ENCODE data around the gene RPS6KC1.

DNA sequence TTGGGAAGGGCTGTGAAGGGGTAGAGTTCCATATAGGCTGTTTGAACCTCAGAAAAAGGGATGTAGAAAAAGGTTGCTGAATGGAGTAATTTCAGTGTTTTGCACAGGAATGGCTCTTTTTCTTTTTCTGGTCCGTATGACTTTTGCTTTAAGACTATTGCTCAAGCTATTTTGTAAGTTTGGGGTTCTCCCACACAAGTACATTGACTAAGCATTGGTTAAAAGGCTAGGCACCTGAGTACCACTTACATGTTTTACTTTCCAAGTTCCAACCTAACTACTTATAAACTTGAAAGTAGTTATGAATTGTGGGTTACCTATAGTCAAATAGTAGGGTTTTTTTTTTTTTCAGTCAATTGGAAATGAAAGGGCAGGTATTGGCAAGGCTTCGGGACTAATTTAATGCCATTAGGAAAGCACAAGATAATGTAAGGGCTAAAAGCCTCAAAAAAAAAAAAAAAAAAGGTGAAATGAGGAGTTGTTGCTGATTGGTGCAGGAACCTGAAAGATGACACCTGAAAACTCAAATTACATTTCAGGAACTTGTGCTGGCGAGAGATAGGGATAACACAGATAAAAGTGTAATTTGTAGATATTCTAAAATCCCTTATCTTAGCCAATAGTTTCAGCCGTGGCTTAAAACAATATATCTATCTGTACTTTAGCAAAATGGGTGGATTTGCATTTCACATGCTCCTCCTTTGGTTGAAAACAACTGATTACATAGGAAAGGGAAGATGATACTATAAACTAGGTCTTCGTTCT is 209.5 kb downstream of the RPS6KC1 start:
- TF ChIP-seq, protein P1, sequence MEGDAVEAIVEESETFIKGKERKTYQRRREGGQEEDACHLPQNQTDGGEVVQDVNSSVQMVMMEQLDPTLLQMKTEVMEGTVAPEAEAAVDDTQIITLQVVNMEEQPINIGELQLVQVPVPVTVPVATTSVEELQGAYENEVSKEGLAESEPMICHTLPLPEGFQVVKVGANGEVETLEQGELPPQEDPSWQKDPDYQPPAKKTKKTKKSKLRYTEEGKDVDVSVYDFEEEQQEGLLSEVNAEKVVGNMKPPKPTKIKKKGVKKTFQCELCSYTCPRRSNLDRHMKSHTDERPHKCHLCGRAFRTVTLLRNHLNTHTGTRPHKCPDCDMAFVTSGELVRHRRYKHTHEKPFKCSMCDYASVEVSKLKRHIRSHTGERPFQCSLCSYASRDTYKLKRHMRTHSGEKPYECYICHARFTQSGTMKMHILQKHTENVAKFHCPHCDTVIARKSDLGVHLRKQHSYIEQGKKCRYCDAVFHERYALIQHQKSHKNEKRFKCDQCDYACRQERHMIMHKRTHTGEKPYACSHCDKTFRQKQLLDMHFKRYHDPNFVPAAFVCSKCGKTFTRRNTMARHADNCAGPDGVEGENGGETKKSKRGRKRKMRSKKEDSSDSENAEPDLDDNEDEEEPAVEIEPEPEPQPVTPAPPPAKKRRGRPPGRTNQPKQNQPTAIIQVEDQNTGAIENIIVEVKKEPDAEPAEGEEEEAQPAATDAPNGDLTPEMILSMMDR (IDR thresholded peaks at IDR 0.05): no peak
- TF ChIP-seq POLR2AphosphoS5 (IDR thresholded peaks at IDR 0.05): no peak

Data from sigmoid colon (tissue), 4 donors.